Thyroid gland (tissue), 4 donors: ENCODE measurements around the gene DLG2.

Source experiments
- CTCF ChIP-seq, 6 experiments: fragments of 200-600 bp in 3 of 6; fragments of 450-650 bp in 3 of 6; sonication (generic) in 3 of 6; IDR thresholded peaks; one replicate each; pipeline ENCODE4 v1.5.1; 2016 to 2019; ENCODE audit warnings: antibody characterized with exemption in 6 of 6, mild to moderate bottlenecking in 2 of 6, inconsistent platforms in 1 of 6, moderate library complexity in 1 of 6
- POLR2A ChIP-seq, 2 donors: fragments of 450-650 bp; IDR thresholded peaks; one replicate each; pipeline ENCODE4 v1.6.1; 2017; ENCODE audit warnings: antibody characterized with exemption in 2 of 2, mild to moderate bottlenecking in 2 of 2, moderate library complexity in 1 of 2

- TF ChIP-seq CTCF (IDR thresholded peaks at IDR 0.05) (no peak), POLR2A (IDR thresholded peaks at IDR 0.05) (no peak)
Observed at GRCh38 chr11:83687787-83688186, 1939.4 kb downstream of the DLG2 start.
